GM23338 (cell line): Measurements from ENCODE around the gene ZBED5. TPM values are rescaled to one million over a fixed set of nuclear protein-coding genes. Genes with fewer than 3 reads are reported as not detected.

ENCODE experiments used
- ATAC-seq: fragments of 200-7000 bp; cut with Tn5 transposase; 3 replicates; pipeline ENCODE4 v1.9.1; 2020
- DNase-seq: peaks from one replicate; pipeline ENCODE4 v3.0.0-alpha.2; 2015; ENCODE audit warnings: low spot score
- H2AFZ ChIP-seq: fragments of 200-600 bp; sonication (generic); 2 replicates; pipeline ENCODE4 v1.8.0; 2016; ENCODE audit warnings: antibody characterized with exemption, mild to moderate bottlenecking, moderate library complexity
- H3F3A ChIP-seq: fragments of 200-600 bp; sonication (generic); replicated peaks from 2 replicates; pipeline ENCODE4 v1.8.0; 2017; ENCODE audit warnings: antibody characterized with exemption, mixed run types, low read depth
- H3K27ac ChIP-seq: fragments of 200-600 bp; sonication (generic); 2 replicates; pipeline ENCODE4 v1.6.1; 2016; ENCODE audit warnings: low read depth
- H3K27me3 ChIP-seq: fragments of 200-600 bp; sonication (generic); 2 replicates; pipeline ENCODE4 v1.8.0; 2016; ENCODE audit warnings: mild to moderate bottlenecking, mixed run types, moderate library complexity; ENCODE audit not compliant: insufficient read depth
- H3K36me3 ChIP-seq: fragments of 200-600 bp; sonication (generic); 2 replicates; pipeline ENCODE4 v1.8.0; 2016; ENCODE audit warnings: mild to moderate bottlenecking; ENCODE audit not compliant: insufficient read depth
- H3K4me1 ChIP-seq: fragments of 200-600 bp; sonication (generic); 2 replicates; pipeline ENCODE4 v1.8.0; 2016; ENCODE audit warnings: mild to moderate bottlenecking, moderate library complexity; ENCODE audit not compliant: insufficient read depth
- H3K4me2 ChIP-seq: fragments of 200-600 bp; sonication (generic); 2 replicates; pipeline ENCODE4 v1.7.1; 2017; ENCODE audit warnings: mixed run types
- H3K4me3 ChIP-seq: fragments of 200-600 bp; sonication (generic); 2 replicates; pipeline ENCODE4 v1.6.1; 2016; ENCODE audit warnings: mixed run types
- H3K79me2 ChIP-seq: fragments of 200-600 bp; sonication (generic); replicated peaks from 2 replicates; pipeline ENCODE4 v1.8.0; 2017; ENCODE audit warnings: mild to moderate bottlenecking; ENCODE audit not compliant: insufficient read depth
- H3K9me2 ChIP-seq: fragments of 200-600 bp; sonication (generic); 2 replicates; pipeline ENCODE4 v1.8.0; 2017; ENCODE audit not compliant: insufficient read depth
- H4K20me1 ChIP-seq: fragments of 200-600 bp; sonication (generic); replicated peaks from 2 replicates; pipeline ENCODE4 v1.8.0; 2017; ENCODE audit warnings: mild to moderate bottlenecking; ENCODE audit not compliant: insufficient read depth
- H3K27ac Mint-ChIP-seq: 2 replicates; pipeline ENCODE4 v1.8.0; 2020; ENCODE audit warnings: inconsistent platforms, mild to moderate bottlenecking, moderate library complexity, mixed read lengths
- H3K27me3 Mint-ChIP-seq: 3 replicates; pipeline ENCODE4 v1.8.0; 2022; ENCODE audit warnings: low read depth, mild to moderate bottlenecking, moderate library complexity, mixed read lengths, inconsistent platforms; ENCODE audit not compliant: insufficient read depth, poor library complexity
- H3K36me3 Mint-ChIP-seq: 3 replicates; pipeline ENCODE4 v1.8.0; 2021; ENCODE audit warnings: low read depth, mild to moderate bottlenecking, inconsistent platforms, moderate library complexity, mixed read lengths
- H3K4me1 Mint-ChIP-seq: 3 replicates; pipeline ENCODE4 v1.8.0; 2020; ENCODE audit warnings: mild to moderate bottlenecking, inconsistent platforms, mixed read lengths
- H3K4me3 Mint-ChIP-seq: 3 replicates; pipeline ENCODE4 v1.8.0; 2021; ENCODE audit warnings: moderate library complexity, mild to moderate bottlenecking, inconsistent platforms, mixed read lengths
- H3K9me3 Mint-ChIP-seq: 3 replicates; pipeline ENCODE4 v1.8.0; 2020; ENCODE audit warnings: moderate library complexity, mild to moderate bottlenecking, inconsistent platforms, mixed read lengths
- CREB1 ChIP-seq: fragments of 250-450 bp; sonication (Bioruptor Pico); IDR thresholded peaks from 2 replicates; pipeline ENCODE4 v1.5.0; 2020; ENCODE audit warnings: low read depth, mild to moderate bottlenecking, moderate library complexity
- CTCF ChIP-seq, 2 experiments: fragments of 200-600 bp in 1 of 2; sonication (generic) in 1 of 2; conservative IDR thresholded peaks; 2 replicates each; pipeline versions ENCODE4 v1.5.1 to v1.6.1; 2016 to 2017; ENCODE audit warnings: antibody characterized with exemption in 2 of 2, low read depth in 2 of 2, mild to moderate bottlenecking in 2 of 2, moderate library complexity in 1 of 2
- ETS1 ChIP-seq: IDR thresholded peaks from 2 replicates; pipeline ENCODE4 v1.6.1; 2016; ENCODE audit warnings: antibody characterized with exemption
- EZH2 ChIP-seq: fragments of 200-600 bp; sonication (generic); IDR thresholded peaks from one replicate; pipeline ENCODE4 v1.8.0; 2017; ENCODE audit warnings: antibody characterized with exemption, mild to moderate bottlenecking, low read depth; ENCODE audit not compliant: unreplicated experiment
- EZH2phosphoT487 ChIP-seq: fragments of 200-600 bp; sonication (generic); IDR thresholded peaks from one replicate; pipeline ENCODE4 v1.8.1; 2018; ENCODE audit warnings: antibody characterized with exemption; ENCODE audit not compliant: unreplicated experiment
- JUNB ChIP-seq: IDR thresholded peaks from one replicate; pipeline ENCODE4 v1.6.1; 2016; ENCODE audit warnings: antibody characterized with exemption; ENCODE audit not compliant: unreplicated experiment
- NANOG ChIP-seq: IDR thresholded peaks from 2 replicates; pipeline ENCODE4 v1.6.1; 2016; ENCODE audit warnings: antibody characterized with exemption, borderline replicate concordance
- POLR2AphosphoS5 ChIP-seq: IDR thresholded peaks from 2 replicates; pipeline ENCODE4 v1.6.1; 2016; ENCODE audit warnings: antibody characterized with exemption, low read depth
- REST ChIP-seq: IDR thresholded peaks from one replicate; pipeline ENCODE4 v1.6.1; 2018; ENCODE audit warnings: antibody characterized with exemption; ENCODE audit not compliant: unreplicated experiment
- STAT1 ChIP-seq: IDR thresholded peaks from one replicate; pipeline ENCODE4 v1.6.1; 2016; ENCODE audit warnings: antibody characterized with exemption; ENCODE audit not compliant: unreplicated experiment
- ZNF114 ChIP-seq: fragments of 250-450 bp; sonication (Bioruptor Pico); IDR thresholded peaks from 2 replicates; pipeline ENCODE4 v1.5.0; 2020; ENCODE audit warnings: mild to moderate bottlenecking, moderate library complexity
- ZNF331 ChIP-seq: fragments of 250-450 bp; sonication (Bioruptor Pico); IDR thresholded peaks from 2 replicates; pipeline ENCODE4 v1.5.0; 2020; ENCODE audit warnings: low read depth, mild to moderate bottlenecking, moderate library complexity
- polyA plus RNA-seq: library from polyadenylated mRNA; unstranded; fragments of >200 nt; fragmentation: Nextera tagmentation; extraction: Ambion mirVana; gene quantifications from 2 replicates; pipeline ENCODE4 v1.2.1, GENCODE V29; 2016
- total RNA-seq: library from RNA; depleted of rRNA; stranded (reverse); fragments of >200 nt; shearing (Covaris generic); gene quantifications from 2 replicates; pipeline ENCODE4 v1.2.3, GENCODE V29; 2014
- TF ChIP-seq, protein P1 (sequence below): fragments of 250-450 bp; sonication (Bioruptor Pico); IDR thresholded peaks from 2 replicates; pipeline ENCODE4 v1.5.0; 2020; ENCODE audit warnings: mild to moderate bottlenecking, moderate library complexity

ZBED5 gene
- total and polyA plus RNA-seq, 2 experiments from 2014 or later, result 54.1 to 56.3 TPM

DNA sequence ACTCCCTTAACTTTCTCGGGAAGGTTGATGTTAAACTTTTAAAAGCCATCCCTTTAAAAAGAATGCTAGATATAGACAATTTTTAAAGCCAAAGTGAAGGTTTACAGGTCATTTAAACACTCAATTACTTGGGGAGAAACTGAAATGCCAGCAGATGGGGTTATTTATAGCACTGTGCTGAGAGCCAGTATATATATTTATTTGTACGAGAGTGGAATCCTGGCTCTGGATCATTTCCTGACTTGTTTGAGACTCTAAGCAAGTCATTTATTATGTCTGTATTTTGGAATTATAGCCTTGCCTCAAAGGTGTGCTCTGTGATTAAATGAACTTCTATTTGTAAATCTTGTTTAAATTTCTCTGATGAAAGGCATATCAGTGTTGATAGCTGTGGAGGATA lies 6.8 kb upstream of the ZBED5 start:
- Histone ChIP-seq H3K4me2 (no peak overlapping the region), H3F3A (no peaks in the 10 kb centered on the region), H3K4me3 (no peak overlapping the region), H3K36me3 (no peaks in the 10 kb centered on the region), H3K79me2 (0 out of 2 replicates have a peak, but pooled peaks cover 4% of the 10 kb centered on the region), H3K4me1 (peaks cover 12% of the 10 kb centered on the region), H4K20me1 (no peaks in the 10 kb centered on the region), H2AFZ (no peak overlapping the region), H3K27ac (no peak overlapping the region; the same call in 1 of the 2 replicates), H3K27me3 (no peaks in the 10 kb centered on the region), H3K9me2 (no peaks in the 10 kb centered on the region)
- no peak overlapping the region for H3K27ac Mint-ChIP-seq
- H3K36me3 Mint-ChIP-seq, result peaks cover 3% of the 10 kb centered on the region; the same call in 1 of the 3 replicates
- TF ChIP-seq CREB1 (CRISPR knock-in tag) (no peak), ETS1 (no peak), STAT1 (no peak), REST (no peak), ZNF331 (CRISPR knock-in tag) (no peak), EZH2phosphoT487 (no peak), NANOG (no peak), EZH2 (no peak), JUNB (no peak), CTCF (conservative IDR thresholded peaks at IDR 0.05; ENCODE audit: low read depth in 2 of 2) (no peak), ZNF114 (CRISPR knock-in tag) (no peak), POLR2AphosphoS5 (no peak)
- TF ChIP-seq, protein P1, sequence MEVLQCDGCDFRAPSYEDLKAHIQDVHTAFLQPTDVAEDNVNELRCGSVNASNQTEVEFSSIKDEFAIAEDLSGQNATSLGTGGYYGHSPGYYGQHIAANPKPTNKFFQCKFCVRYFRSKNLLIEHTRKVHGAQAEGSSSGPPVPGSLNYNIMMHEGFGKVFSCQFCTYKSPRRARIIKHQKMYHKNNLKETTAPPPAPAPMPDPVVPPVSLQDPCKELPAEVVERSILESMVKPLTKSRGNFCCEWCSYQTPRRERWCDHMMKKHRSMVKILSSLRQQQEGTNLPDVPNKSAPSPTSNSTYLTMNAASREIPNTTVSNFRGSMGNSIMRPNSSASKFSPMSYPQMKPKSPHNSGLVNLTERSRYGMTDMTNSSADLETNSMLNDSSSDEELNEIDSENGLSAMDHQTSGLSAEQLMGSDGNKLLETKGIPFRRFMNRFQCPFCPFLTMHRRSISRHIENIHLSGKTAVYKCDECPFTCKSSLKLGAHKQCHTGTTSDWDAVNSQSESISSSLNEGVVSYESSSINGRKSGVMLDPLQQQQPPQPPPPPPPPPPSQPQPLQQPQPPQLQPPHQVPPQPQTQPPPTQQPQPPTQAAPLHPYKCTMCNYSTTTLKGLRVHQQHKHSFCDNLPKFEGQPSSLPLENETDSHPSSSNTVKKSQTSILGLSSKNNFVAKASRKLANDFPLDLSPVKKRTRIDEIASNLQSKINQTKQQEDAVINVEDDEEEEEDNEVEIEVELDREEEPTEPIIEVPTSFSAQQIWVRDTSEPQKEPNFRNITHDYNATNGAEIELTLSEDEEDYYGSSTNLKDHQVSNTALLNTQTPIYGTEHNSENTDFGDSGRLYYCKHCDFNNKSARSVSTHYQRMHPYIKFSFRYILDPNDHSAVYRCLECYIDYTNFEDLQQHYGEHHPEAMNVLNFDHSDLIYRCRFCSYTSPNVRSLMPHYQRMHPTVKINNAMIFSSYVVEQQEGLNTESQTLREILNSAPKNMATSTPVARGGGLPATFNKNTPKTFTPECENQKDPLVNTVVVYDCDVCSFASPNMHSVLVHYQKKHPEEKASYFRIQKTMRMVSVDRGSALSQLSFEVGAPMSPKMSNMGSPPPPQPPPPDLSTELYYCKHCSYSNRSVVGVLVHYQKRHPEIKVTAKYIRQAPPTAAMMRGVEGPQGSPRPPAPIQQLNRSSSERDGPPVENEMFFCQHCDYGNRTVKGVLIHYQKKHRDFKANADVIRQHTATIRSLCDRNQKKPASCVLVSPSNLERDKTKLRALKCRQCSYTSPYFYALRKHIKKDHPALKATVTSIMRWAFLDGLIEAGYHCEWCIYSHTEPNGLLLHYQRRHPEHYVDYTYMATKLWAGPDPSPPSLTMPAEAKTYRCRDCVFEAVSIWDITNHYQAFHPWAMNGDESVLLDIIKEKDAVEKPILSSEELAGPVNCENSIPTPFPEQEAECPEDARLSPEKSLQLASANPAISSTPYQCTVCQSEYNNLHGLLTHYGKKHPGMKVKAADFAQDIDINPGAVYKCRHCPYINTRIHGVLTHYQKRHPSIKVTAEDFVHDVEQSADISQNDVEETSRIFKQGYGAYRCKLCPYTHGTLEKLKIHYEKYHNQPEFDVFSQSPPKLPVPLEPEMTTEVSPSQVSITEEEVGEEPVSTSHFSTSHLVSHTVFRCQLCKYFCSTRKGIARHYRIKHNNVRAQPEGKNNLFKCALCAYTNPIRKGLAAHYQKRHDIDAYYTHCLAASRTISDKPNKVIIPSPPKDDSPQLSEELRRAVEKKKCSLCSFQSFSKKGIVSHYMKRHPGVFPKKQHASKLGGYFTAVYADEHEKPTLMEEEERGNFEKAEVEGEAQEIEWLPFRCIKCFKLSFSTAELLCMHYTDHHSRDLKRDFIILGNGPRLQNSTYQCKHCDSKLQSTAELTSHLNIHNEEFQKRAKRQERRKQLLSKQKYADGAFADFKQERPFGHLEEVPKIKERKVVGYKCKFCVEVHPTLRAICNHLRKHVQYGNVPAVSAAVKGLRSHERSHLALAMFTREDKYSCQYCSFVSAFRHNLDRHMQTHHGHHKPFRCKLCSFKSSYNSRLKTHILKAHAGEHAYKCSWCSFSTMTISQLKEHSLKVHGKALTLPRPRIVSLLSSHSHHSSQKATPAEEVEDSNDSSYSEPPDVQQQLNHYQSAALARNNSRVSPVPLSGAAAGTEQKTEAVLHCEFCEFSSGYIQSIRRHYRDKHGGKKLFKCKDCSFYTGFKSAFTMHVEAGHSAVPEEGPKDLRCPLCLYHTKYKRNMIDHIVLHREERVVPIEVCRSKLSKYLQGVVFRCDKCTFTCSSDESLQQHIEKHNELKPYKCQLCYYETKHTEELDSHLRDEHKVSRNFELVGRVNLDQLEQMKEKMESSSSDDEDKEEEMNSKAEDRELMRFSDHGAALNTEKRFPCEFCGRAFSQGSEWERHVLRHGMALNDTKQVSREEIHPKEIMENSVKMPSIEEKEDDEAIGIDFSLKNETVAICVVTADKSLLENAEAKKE (CRISPR knock-in tag), result no peak
- no peak for DNase-seq
- no peak overlapping the region for H3K4me3 Mint-ChIP-seq
- H3K27me3 Mint-ChIP-seq, result no peaks in the 10 kb centered on the region
- H3K4me1 Mint-ChIP-seq, result peaks cover 10% of the 10 kb centered on the region
- no peaks in the 10 kb centered on the region; the same call in 2 of the 3 replicates for H3K9me3 Mint-ChIP-seq
- ATAC-seq, result no peak
